B cell (primary cell): ENCODE results near the gene P2RY6.

Source experiments
- EZH2 ChIP-seq: IDR thresholded peaks from 2 replicates; pipeline ENCODE4 v1.6.1; 2012; ENCODE audit warnings: borderline replicate concordance, low read depth, mild to moderate bottlenecking, moderate library complexity, low read length; ENCODE audit not compliant: insufficient read depth, poor library complexity, severe bottlenecking
- TF ChIP-seq, protein P1 (sequence below): fragments of 200-600 bp; IDR thresholded peaks from one replicate; pipeline ENCODE4 v1.8.0; 2022; ENCODE audit warnings: antibody characterized with exemption, mild to moderate bottlenecking

DNA sequence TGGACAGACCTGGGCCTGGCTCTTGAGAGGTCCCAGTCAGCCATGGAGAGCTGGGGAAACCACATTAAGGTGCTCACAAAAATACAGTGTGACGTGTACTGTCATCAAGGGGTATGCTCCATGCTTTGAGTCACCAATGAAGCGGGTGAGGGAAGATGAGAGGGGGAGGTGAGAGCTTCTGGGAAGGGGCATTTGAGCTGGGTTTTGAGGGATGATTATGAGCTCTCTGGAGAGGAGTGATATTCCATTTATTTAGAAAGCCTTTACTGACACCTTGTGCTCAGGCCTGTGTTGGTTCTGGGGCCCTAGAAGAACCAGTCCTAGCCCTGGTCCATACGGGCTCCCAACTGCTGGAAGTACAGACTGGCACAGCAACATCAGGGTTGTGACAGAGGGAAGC, 25.6 kb downstream of the P2RY6 start:
- TF ChIP-seq, protein P1, sequence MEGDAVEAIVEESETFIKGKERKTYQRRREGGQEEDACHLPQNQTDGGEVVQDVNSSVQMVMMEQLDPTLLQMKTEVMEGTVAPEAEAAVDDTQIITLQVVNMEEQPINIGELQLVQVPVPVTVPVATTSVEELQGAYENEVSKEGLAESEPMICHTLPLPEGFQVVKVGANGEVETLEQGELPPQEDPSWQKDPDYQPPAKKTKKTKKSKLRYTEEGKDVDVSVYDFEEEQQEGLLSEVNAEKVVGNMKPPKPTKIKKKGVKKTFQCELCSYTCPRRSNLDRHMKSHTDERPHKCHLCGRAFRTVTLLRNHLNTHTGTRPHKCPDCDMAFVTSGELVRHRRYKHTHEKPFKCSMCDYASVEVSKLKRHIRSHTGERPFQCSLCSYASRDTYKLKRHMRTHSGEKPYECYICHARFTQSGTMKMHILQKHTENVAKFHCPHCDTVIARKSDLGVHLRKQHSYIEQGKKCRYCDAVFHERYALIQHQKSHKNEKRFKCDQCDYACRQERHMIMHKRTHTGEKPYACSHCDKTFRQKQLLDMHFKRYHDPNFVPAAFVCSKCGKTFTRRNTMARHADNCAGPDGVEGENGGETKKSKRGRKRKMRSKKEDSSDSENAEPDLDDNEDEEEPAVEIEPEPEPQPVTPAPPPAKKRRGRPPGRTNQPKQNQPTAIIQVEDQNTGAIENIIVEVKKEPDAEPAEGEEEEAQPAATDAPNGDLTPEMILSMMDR, result no peak
- TF ChIP-seq EZH2, result no peak
